Measurements from ENCODE around the gene PCCA.
A peak's percentile ranks its signal among the peaks of the same experiment; 100 is the strongest.
"Not testable (repeated sequence)": the region's sequence is repeated elsewhere in the genome, so short reads cannot be mapped to it uniquely, and the experiment has no call there.

PCCA gene

GRCh38 chr13:100514788-100515409 is 426.0 kb downstream of the PCCA start:
- no peaks in the 10 kb centered on the region for H3K36me3 Mint-ChIP-seq
- H3K9me3 Mint-ChIP-seq, result no peaks in the 10 kb centered on the region
- no peak overlapping the region for H3K4me3 Mint-ChIP-seq
- H3K27ac Mint-ChIP-seq, result no peak overlapping the region
- H3K27me3 Mint-ChIP-seq, result no peaks in the 10 kb centered on the region
- H3K4me1 Mint-ChIP-seq, result peaks cover 5% of the 10 kb centered on the region

DNA sequence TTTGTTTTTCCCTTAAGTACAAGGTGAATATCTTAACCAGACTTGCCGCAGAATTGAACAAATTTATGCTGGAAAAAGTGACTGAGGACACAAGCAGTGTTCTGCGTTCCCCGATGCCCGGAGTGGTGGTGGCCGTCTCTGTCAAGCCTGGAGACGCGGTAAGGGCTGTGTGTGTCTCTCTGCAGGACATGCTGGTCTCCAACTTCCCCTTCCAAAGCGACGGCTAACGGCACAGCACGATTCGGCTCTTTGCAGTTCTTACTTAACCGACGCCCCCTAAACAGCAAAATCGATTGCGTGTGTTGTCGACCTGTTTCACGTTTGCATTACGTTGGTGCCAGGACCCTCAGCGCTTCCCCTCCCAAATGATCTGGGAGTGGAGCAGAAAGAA is 426.5 kb downstream of the PCCA start:
- Mint-ChIP-seq H3K4me3 (no peak overlapping the region), H3K36me3 (no peaks in the 10 kb centered on the region), H3K27me3 (no peaks in the 10 kb centered on the region), H3K4me1 (peaks cover 5% of the 10 kb centered on the region), H3K9me3 (no peaks in the 10 kb centered on the region), H3K27ac (no peak overlapping the region)

DNA sequence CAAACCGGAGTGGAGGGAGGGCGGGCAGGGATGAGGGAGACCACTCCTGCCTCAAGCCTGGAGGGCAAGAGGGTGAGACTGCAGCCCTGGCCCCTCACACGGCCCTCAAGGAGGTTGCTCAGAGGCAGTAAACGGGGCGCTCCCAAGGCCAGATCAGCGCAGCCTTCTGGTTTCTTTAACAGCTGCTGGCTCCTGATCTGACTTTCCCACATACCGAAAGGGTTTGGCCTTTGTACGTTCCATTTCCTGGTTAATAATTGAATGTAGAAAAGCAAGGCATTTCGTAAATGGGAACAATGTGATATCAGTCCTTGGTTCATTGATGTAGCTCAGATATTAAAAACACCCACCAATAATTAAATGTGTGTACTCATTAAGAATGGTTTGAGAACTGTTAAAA is 428.2 kb downstream of the PCCA start:
- Mint-ChIP-seq H3K27me3 (no peaks in the 10 kb centered on the region), H3K9me3 (no peaks in the 10 kb centered on the region), H3K4me1 (peaks cover 10% of the 10 kb centered on the region), H3K36me3 (no peaks in the 10 kb centered on the region), H3K4me3 (no peak overlapping the region), H3K27ac (no peak overlapping the region)

DNA sequence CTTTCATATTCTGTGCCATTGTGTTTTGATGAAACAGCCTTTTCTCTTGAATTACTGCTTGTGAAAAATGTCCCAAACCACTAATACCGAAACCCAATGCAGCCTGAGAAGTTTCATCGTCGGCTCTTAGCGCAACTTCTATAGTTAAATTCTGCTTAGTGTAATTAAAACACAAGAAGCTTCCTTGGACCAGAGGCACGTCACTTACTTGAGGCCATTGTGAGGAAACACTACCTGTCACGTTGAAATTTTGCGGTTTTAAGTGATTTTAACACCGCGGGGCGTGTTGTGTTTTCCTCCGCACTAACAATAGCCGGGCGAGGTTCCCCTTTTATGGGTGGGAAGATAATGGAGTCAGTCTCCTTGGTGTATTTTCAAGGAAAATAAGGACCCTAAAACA is 428.8 kb downstream of the PCCA start:
- H3K27me3 Mint-ChIP-seq, result no peaks in the 10 kb centered on the region
- H3K9me3 Mint-ChIP-seq, result no peaks in the 10 kb centered on the region
- no peaks in the 10 kb centered on the region for H3K36me3 Mint-ChIP-seq
- H3K27ac Mint-ChIP-seq, result no peak overlapping the region
- peaks cover 16% of the 10 kb centered on the region for H3K4me1 Mint-ChIP-seq
- H3K4me3 Mint-ChIP-seq, result no peak overlapping the region

GRCh38 chr13:100518394-100519062 is 429.6 kb downstream of the PCCA start:
- no peaks in the 10 kb centered on the region for H3K9me3 Mint-ChIP-seq
- no peak overlapping the region for H3K4me3 Mint-ChIP-seq
- H3K36me3 Mint-ChIP-seq, result no peaks in the 10 kb centered on the region
- H3K4me1 Mint-ChIP-seq, result peaks cover 18% of the 10 kb centered on the region
- no peak overlapping the region for H3K27ac Mint-ChIP-seq
- H3K27me3 Mint-ChIP-seq, result no peaks in the 10 kb centered on the region

GRCh38 chr13:100519626-100520025 is 430.7 kb downstream of the PCCA start:
- Mint-ChIP-seq H3K4me3 (no peak overlapping the region), H3K27me3 (no peaks in the 10 kb centered on the region)

GRCh38 chr13:100520936-100521850 is 432.3 kb downstream of the PCCA start:
- Mint-ChIP-seq H3K27me3 (no peaks in the 10 kb centered on the region), H3K27ac (no peak overlapping the region), H3K9me3 (no peaks in the 10 kb centered on the region), H3K4me1 (peaks cover 13% of the 10 kb centered on the region), H3K4me3 (peak overlapping the region; percentile 71), H3K36me3 (no peaks in the 10 kb centered on the region)

More at GRCh38 chr13:100519626-100520025, 430.7 kb downstream of the PCCA start:
- Mint-ChIP-seq H3K27ac (no peak overlapping the region), H3K36me3 (no peaks in the 10 kb centered on the region), H3K4me1 (peaks cover 15% of the 10 kb centered on the region), H3K9me3 (no peaks in the 10 kb centered on the region)

- no peaks in the 10 kb centered on the region for H3K27me3 Mint-ChIP-seq
- H3K9me3 Mint-ChIP-seq, result no peaks in the 10 kb centered on the region
- no peaks in the 10 kb centered on the region for H3K36me3 Mint-ChIP-seq
- peaks cover 13% of the 10 kb centered on the region for H3K4me1 Mint-ChIP-seq
- no peak overlapping the region for H3K27ac Mint-ChIP-seq
- H3K4me3 Mint-ChIP-seq, result peak overlapping the region; percentile 71
Measured at GRCh38 chr13:100521851-100522617, 433.1 kb downstream of the PCCA start.

DNA sequence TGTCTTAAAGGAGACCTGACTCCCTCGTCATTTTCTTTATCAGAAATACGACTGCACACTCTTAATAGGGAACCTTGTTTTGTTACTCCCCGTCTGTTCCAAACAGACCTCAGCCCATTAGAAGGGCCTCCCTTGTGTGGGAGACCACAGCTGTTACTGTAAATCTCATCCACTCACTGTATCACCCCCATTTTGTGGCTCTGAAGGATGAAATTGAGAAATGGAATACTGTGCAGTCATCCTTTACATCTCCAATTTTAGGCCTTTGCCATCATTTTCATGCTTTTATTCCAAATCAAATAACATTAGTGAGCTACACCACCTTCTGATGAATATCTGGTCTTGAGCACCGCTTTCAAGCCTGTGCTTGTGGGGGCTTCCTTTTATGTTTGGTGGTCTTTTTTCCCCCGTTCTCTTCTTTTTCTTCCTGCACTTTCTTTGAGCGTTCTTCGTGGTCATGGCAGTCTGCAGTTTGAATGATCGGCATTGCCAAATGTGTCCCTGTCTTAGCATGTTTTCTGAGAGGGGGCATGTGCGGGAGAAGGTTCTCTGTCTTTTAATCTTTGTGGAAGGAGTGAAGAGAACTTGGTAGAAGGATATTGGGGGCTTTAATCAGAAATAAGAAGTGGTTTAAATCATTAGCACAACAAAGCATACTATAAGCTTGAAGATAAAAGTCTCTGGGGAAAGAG is 433.9 kb downstream of the PCCA start:
- H3K27ac Mint-ChIP-seq, result no peak overlapping the region
- no peaks in the 10 kb centered on the region for H3K9me3 Mint-ChIP-seq
- no peaks in the 10 kb centered on the region for H3K36me3 Mint-ChIP-seq
- peaks cover 13% of the 10 kb centered on the region for H3K4me1 Mint-ChIP-seq
- H3K4me3 Mint-ChIP-seq, result no peak overlapping the region
- no peaks in the 10 kb centered on the region for H3K27me3 Mint-ChIP-seq

- Mint-ChIP-seq H3K36me3 (no peaks in the 10 kb centered on the region), H3K4me3 (no peak overlapping the region), H3K9me3 (no peaks in the 10 kb centered on the region), H3K27ac (no peak overlapping the region), H3K27me3 (no peaks in the 10 kb centered on the region), H3K4me1 (peaks cover 13% of the 10 kb centered on the region)
Measured at GRCh38 chr13:100523411-100523810, 434.5 kb downstream of the PCCA start.

GRCh38 chr13:100523981-100524386 is 435.1 kb downstream of the PCCA start:
- H3K27me3 Mint-ChIP-seq, result no peaks in the 10 kb centered on the region
- H3K4me3 Mint-ChIP-seq, result no peak overlapping the region
- no peaks in the 10 kb centered on the region for H3K36me3 Mint-ChIP-seq
- H3K4me1 Mint-ChIP-seq, result peaks cover 13% of the 10 kb centered on the region
- H3K27ac Mint-ChIP-seq, result no peak overlapping the region
- no peaks in the 10 kb centered on the region for H3K9me3 Mint-ChIP-seq

DNA sequence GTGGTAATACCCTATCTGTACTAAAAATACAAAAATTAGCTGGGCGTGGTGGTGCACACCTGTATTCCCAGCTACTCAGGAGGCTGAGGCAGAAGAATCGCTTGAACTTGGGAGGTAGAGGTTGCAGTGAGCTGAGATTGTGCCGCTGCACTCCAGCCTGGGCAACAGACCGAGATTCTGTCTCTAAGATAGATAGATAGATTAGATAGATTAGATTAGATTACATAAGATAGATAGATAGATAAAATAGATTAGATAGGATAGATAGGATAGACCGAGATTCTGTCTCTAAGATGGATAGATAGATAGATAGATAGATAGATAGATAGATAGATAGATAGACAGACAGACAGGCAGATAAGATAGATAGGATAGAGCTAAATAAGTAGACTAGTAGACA is 435.8 kb downstream of the PCCA start:
- H3K36me3 Mint-ChIP-seq, H3K4me3 Mint-ChIP-seq, H3K27me3 Mint-ChIP-seq, H3K27ac Mint-ChIP-seq, H3K9me3 Mint-ChIP-seq: not testable (repeated sequence)
- peaks cover 13% of the 10 kb centered on the region for H3K4me1 Mint-ChIP-seq

DNA sequence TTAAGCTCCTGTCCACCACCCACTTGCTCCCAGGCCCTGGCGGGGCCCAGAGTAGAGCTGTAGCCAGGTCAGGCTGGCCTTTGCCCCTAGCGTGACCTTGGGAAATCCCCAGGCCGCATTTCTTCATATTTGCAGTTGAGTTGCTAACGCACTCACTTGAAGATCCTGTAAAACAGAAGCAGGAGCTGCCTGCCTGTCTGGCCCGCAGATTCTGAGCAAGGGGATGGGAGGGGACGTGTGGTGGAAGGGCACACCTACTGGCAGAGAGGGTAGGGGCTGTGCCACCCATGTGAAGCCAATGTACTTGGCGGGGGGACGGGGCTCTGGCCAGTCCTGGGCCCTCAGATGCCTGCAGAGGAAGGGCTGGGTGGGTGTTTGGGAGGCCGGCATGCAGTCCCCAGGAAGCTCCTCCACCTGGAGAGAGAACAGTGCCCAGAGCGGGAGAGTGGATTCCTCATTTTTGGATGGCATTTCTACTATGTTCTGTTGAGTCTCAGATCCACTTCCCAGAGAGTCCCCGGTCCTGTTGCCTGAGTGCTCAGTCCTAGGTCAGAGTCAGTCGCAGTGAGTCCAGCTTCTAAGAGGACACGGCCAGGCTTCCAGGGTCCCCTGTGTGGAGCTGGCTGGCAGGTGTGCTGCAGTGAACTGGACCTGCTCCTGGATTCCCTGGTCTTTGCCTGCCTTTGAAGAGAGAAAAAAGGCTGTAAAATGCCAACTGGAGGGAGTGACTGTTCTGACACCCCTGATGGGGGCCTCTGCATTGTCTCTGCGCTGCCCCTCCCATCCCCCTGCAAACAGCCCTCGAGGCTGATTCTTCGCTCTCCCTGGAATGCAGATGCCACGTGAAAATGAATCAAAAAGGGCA is 436.8 kb downstream of the PCCA start:
- Mint-ChIP-seq H3K9me3 (no peaks in the 10 kb centered on the region), H3K27ac (no peak overlapping the region), H3K4me3 (no peak overlapping the region), H3K27me3 (no peaks in the 10 kb centered on the region), H3K4me1 (peaks cover 13% of the 10 kb centered on the region), H3K36me3 (no peaks in the 10 kb centered on the region)

DNA sequence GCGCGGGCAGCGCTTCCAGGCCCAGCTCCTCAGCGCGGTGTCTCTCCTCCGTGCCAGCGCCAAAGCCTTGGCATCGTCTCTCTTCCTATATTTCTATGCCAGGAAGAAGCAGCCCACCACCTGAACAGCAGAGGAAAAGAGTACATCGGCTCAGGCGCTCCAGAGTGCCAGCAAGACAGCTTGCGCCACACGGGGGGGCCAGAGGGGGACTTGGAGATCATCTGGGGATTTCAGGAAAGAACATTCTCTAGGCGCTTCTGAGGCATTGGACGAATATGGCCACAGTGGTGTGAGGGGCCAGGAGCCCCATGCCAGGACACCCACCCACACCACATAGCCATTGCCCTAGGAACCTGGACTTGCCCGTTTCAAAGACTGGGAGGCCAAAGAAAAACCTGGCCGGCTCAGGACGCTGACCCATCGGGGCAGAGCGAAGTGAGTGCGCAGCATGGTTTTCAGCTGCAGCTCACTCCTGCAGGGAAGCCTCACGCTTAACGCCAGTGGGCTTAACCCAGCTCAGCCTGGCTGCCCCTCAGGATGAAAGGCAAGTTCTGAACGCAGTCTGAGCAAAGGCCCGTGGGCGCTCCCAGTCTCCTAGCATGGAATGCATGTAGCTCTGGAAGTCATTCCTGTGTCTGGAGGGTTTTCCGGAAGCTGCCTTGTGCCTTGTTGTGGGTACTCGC is 437.6 kb downstream of the PCCA start:
- Mint-ChIP-seq H3K4me3 (no peak overlapping the region), H3K27ac (no peak overlapping the region), H3K9me3 (no peaks in the 10 kb centered on the region)

More for the DNA sequence above, 437.6 kb downstream of the PCCA start:
- H3K36me3 Mint-ChIP-seq, result no peaks in the 10 kb centered on the region
- peaks cover 11% of the 10 kb centered on the region for H3K4me1 Mint-ChIP-seq
- no peaks in the 10 kb centered on the region for H3K27me3 Mint-ChIP-seq

All from activated naive CD4-positive, alpha-beta T cell treated with anti-CD3 and anti-CD28 coated beads, Interleukin-2, amount 50 U/mL, for 24 hours (primary cell).